GM23338 (cell line): ENCODE data around the gene PABPC1L.

Source experiments
- CREB1 ChIP-seq: fragments of 250-450 bp; sonication (Bioruptor Pico); IDR thresholded peaks from 2 replicates; pipeline ENCODE4 v1.5.0; 2020; ENCODE audit warnings: low read depth, mild to moderate bottlenecking, moderate library complexity
- CTCF ChIP-seq, 2 experiments: fragments of 200-600 bp in 1 of 2; sonication (generic) in 1 of 2; conservative IDR thresholded peaks; 2 replicates each; pipeline versions ENCODE4 v1.5.1 to v1.6.1; 2016 to 2017; ENCODE audit warnings: antibody characterized with exemption in 2 of 2, low read depth in 2 of 2, mild to moderate bottlenecking in 2 of 2, moderate library complexity in 1 of 2
- EZH2 ChIP-seq: fragments of 200-600 bp; sonication (generic); IDR thresholded peaks from one replicate; pipeline ENCODE4 v1.8.0; 2017; ENCODE audit warnings: antibody characterized with exemption, mild to moderate bottlenecking, low read depth; ENCODE audit not compliant: unreplicated experiment
- JUNB ChIP-seq: IDR thresholded peaks from one replicate; pipeline ENCODE4 v1.6.1; 2016; ENCODE audit warnings: antibody characterized with exemption; ENCODE audit not compliant: unreplicated experiment
- POLR2AphosphoS5 ChIP-seq: IDR thresholded peaks from 2 replicates; pipeline ENCODE4 v1.6.1; 2016; ENCODE audit warnings: antibody characterized with exemption, low read depth
- ZNF331 ChIP-seq: fragments of 250-450 bp; sonication (Bioruptor Pico); IDR thresholded peaks from 2 replicates; pipeline ENCODE4 v1.5.0; 2020; ENCODE audit warnings: low read depth, mild to moderate bottlenecking, moderate library complexity

GRCh38 chr20:44969300-44969894, 59.5 kb downstream of the PABPC1L start:
- no peak for TF ChIP-seq CREB1 (CRISPR knock-in tag)
- no peak for TF ChIP-seq CTCF (conservative IDR thresholded peaks at IDR 0.05; ENCODE audit: low read depth in 2 of 2)
- TF ChIP-seq JUNB = no peak
- TF ChIP-seq POLR2AphosphoS5 = no peak
- TF ChIP-seq ZNF331 (CRISPR knock-in tag) = no peak
- no peak for TF ChIP-seq EZH2
